ENCODE measurements around the gene CCNC. TPM values are rescaled to one million over a fixed set of nuclear protein-coding genes. Genes with fewer than 3 reads are reported as not detected.

Gene CCNC
- total RNA-seq, 4 donors from 2014 or later, result 27.4 to 50.7 (median 45.1) TPM

GRCh38 chr6:99560668-99561067, 7.8 kb downstream of the CCNC start:
- intact Hi-C loops (cut with DNase I), result no loop called here
- no peak for TF ChIP-seq POLR2AphosphoS5 (IDR thresholded peaks at IDR 0.05)
- no peak for TF ChIP-seq EP300 (IDR thresholded peaks at IDR 0.05)
- TF ChIP-seq CTCF (IDR thresholded peaks at IDR 0.05), result no peak
- no peak for TF ChIP-seq POLR2A (IDR thresholded peaks at IDR 0.05; ENCODE audit: low read depth)
- Histone ChIP-seq H3K9me3 (no peaks in the 10 kb centered on the region), H3K27me3 (no peaks in the 10 kb centered on the region), H3K27ac (replicated peaks in 1 of 4) (no peak overlapping the region), H3K4me3 (no peak overlapping the region), H3K36me3 (peaks cover 0 to 35% (median 24%) of the 10 kb centered on the region in 4 donors), H3K4me1 (peaks cover 0 to 7% (median 3%) of the 10 kb centered on the region in 4 donors)
- whole genome bisulfite sequencing, result 97% methylated on average over 4 of the region's 4 CpGs
- no peak for DNase-seq (ENCODE audit: extremely low spot score)

- H3K36me3 ChIP-seq, result peaks cover 11 to 52% (median 39%) of the 10 kb centered on the region in 4 donors
- intact Hi-C loops (cut with DNase I), result no loop called here
- DNase-seq (ENCODE audit: extremely low spot score), result no peak
- no peaks in the 10 kb centered on the region for H3K9me3 ChIP-seq
- no peak for TF ChIP-seq EP300 (IDR thresholded peaks at IDR 0.05)
- TF ChIP-seq POLR2AphosphoS5 (IDR thresholded peaks at IDR 0.05), result no peak
- no peak for TF ChIP-seq CTCF (IDR thresholded peaks at IDR 0.05)
- TF ChIP-seq POLR2A (IDR thresholded peaks at IDR 0.05; ENCODE audit: low read depth), result no peak
- H3K4me1 ChIP-seq, result peaks cover 0 to 6% (median 2%) of the 10 kb centered on the region in 4 donors
- H3K27ac ChIP-seq (replicated peaks in 1 of 4), result no peak overlapping the region
- WGBS, result 81% methylated on average over 2 of the region's 2 CpGs
- no peak overlapping the region for H3K4me3 ChIP-seq
- H3K27me3 ChIP-seq, result no peaks in the 10 kb centered on the region
Observed at GRCh38 chr6:99559057-99559456, 9.4 kb downstream of the CCNC start.

- H3K36me3 ChIP-seq, result peaks cover 11 to 75% (median 58%) of the 10 kb centered on the region in 4 donors
Observed at GRCh38 chr6:99553888-99554287, 14.6 kb downstream of the CCNC start.

GRCh38 chr6:99550046-99550748, 18.3 kb downstream of the CCNC start:
- TF ChIP-seq POLR2AphosphoS5 (IDR thresholded peaks at IDR 0.05), result no peak
- TF ChIP-seq POLR2A (IDR thresholded peaks at IDR 0.05; ENCODE audit: low read depth), result no peak
- TF ChIP-seq CTCF (IDR thresholded peaks at IDR 0.05), result no peak
- TF ChIP-seq EP300 (IDR thresholded peaks at IDR 0.05), result no peak
- H3K27me3 ChIP-seq, result no peaks in the 10 kb centered on the region
- H3K4me1 ChIP-seq, result no peaks in the 10 kb centered on the region
- H3K4me3 ChIP-seq, result no peak overlapping the region
- WGBS, result 81% methylated on average over 3 of the region's 3 CpGs
- intact Hi-C loops (cut with DNase I), result no loop called here
- no peaks in the 10 kb centered on the region for H3K9me3 ChIP-seq
- H3K27ac ChIP-seq (replicated peaks in 1 of 4), result no peak overlapping the region
- H3K36me3 ChIP-seq, result peaks cover 18 to 78% (median 61%) of the 10 kb centered on the region in 4 donors
- DNase-seq (ENCODE audit: extremely low spot score), result no peak

More at GRCh38 chr6:99553888-99554287, 14.6 kb downstream of the CCNC start:
- no peaks in the 10 kb centered on the region for H3K9me3 ChIP-seq
- TF ChIP-seq POLR2AphosphoS5 (IDR thresholded peaks at IDR 0.05) (no peak), EP300 (IDR thresholded peaks at IDR 0.05) (no peak), CTCF (IDR thresholded peaks at IDR 0.05) (no peak), POLR2A (IDR thresholded peaks at IDR 0.05; ENCODE audit: low read depth) (no peak)
- no peak overlapping the region for H3K27ac ChIP-seq (replicated peaks in 1 of 4)
- intact Hi-C loops (cut with DNase I), result no loop called here
- no peaks in the 10 kb centered on the region for H3K4me1 ChIP-seq
- H3K27me3 ChIP-seq, result no peaks in the 10 kb centered on the region
- no peak overlapping the region for H3K4me3 ChIP-seq
- DNase-seq (ENCODE audit: extremely low spot score), result no peak
- WGBS, result 100% methylated on average over 2 of the region's 2 CpGs

All from esophagus muscularis mucosa (tissue), 4 donors.